NCI-H187 treated with DMSO at 0.1 percent for 48 hours (cell line): ENCODE data around the gene RHOC.

ENCODE experiments used
- DNase-seq: peaks from one replicate; lab custom pipeline; 2025; lab: John Stamatoyannopoulos, UW

RHOC gene

DNA sequence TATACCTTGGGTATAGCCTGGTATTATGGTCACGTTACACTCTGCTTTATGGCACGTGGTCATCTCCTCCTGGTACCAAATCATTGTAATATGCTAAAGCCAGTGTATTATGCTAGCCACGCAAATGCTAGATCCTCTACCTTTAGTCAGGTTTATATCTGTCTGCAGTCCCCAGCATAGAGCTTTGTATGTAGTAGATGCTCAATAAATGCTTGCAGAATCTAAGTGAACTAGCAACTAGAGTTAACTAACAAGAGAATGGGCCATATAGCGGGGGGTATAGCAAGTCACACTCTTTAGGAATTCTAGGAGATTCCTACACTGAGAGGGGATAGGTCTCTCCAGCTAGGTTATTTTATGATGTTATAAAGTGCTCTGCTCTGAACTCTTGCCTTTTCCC is 29.4 kb downstream of the RHOC start:
- no peak for DNase-seq

DNA sequence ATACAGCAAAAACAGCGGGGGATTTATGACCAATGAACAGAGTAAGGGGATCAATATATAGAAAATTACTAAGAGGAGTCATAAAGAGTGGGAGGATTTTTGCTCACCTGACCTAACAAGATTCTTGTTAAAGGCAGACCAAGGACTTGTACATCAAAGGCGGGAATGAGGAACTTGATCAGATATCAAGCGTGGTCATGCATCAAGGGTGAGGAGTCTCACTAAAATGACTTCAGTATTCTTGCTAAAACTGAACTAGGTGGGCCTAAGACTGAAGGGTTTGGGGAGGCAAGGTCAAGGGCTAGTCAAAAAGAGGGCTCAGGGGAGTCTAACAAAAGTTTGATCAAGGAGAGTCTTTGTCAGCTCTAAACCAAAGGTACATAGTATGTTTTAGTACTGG is 30.4 kb downstream of the RHOC start:
- DNase-seq = no peak

GRCh38 chr1:112675728-112676381 is 31.1 kb downstream of the RHOC start:
- DNase-seq = no peak

DNA sequence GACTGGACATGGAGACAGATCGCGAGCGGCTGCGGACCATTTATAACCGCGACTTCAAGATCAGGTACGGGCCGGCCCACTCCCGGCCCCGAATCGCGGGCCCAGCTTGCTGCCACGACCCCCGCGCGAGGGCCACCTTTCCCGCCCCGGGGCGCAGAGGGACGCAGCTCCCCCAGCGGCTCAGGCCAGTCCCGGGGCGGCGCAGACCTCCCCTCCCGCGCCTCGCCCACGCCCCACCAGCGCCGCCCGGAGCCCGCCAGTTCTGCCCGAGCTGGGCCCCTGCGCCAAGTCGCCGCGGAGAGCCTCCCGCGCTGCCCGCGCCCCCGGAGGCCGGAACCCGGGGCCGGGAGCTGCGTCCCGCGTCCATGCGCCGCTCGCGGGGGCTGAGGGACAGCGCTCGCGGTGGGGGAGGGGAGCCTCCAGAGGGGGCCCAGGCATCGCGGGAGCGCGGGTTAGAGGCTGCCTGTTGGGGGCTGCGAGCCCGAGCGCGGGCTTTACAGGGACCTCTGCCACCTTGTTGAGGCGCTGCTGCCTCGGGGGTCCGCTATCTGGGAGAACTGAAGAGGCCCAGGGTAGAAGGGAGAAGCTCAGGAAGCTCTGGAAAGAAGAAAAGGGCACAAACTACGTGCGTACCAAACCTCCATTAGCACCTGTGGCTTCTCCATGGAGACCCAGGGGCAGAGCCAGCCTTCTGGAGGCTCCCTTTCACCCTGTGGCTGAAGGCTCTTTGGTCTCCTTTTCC is 31.8 kb downstream of the RHOC start:
- no peak for DNase-seq

DNA sequence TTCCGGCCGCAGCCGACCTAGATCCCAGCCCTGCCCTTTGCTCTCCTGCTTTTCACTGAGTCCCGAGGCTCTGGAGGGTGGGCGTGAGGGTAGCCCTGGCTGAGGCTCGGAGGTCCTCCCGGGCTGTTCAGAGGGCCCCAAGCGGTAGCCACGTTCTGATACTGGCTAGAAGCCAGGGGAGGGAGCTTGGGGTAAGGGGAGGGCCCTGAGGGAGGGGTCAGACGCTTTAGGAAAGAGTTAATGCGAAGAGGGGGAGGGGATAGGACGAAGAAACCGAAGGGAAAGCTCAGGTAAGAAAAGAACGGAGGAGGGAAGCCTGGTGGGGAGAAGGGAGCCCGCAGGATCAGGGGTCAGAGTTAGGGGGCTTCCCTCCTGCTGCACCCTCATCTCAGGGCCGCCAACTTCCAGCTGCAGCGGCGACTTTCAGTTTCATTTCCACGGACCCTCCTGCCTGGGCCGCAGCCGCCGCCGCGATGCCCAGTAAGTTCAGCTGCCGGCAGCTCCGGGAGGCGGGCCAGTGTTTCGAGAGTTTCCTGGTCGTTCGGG is 32.4 kb downstream of the RHOC start, which contains the start of gene MOV10:
TSS of gene MOV10 (plus strand) at position 220 of the 546 bp plus-strand sequence. CDS start at position 474, 254 bp downstream.
- no peak for DNase-seq

- DNase-seq = no peak
Observed at GRCh38 chr1:112673592-112674439, 33.1 kb downstream of the RHOC start.

- DNase-seq = no peak
Observed at GRCh38 chr1:112672842-112673241, 34.1 kb downstream of the RHOC start.

- DNase-seq = no peak
Observed at GRCh38 chr1:112672009-112672408, 34.9 kb downstream of the RHOC start.

DNA sequence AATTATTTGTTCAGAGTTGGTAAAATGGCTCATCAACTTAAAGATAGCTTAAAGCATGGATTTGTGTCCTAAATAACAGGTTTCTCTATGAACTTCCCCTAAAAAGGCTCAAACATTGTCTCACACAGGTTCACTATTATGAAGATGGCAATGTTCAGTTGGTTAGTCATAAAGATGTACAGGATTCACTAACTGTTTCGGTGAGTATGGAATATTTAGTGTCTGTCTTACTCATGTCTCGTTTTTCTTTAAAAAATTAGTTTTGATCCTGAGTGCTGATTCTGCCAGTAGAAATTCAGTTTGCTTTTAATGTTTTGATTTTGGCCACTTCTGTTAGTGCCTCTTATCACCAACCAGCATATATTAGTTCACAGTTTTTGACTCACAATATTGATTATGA is 40.0 kb downstream of the RHOC start:
- no peak for DNase-seq

DNA sequence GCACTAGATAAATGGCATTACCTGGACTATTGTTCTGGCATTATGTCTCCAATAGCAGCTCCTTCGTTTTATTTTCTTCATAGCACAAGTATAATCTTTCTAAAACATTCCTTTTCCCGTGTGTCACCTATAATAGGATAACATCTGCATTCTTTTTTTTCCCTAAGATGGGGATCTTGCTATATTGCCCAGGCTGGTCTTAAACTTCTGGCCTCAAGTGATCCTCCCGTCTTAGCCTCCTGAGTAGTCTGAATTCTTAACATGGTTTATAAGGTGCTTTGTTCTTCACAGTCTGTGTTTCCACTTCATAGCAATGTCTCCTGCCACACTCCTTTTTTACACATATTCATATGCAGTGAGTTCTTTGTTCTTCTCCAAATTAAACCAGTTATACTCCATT is 41.1 kb downstream of the RHOC start:
- DNase-seq = no peak

DNA sequence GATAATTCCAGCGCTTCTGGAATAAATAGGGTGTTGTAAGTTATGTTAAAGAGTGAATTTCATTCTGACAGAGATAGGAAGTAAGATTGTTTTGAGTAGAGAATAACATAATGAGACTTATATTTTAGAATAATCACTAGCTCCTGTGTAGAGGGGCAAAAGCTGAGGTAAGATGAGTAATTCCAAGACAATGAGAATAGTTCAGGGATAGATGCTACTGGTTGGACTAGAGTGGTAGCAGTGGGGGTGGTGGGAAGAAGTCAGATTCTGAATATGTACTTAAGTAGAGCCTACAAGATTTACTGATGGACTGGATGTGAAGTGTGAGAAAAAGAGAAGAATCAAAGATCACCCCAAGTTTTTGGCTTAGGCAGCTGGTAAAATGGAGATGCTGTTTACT is 55.7 kb downstream of the RHOC start:
- DNase-seq = no peak
